ENCODE data around the gene SORCS1.

SORCS1 gene

DNA sequence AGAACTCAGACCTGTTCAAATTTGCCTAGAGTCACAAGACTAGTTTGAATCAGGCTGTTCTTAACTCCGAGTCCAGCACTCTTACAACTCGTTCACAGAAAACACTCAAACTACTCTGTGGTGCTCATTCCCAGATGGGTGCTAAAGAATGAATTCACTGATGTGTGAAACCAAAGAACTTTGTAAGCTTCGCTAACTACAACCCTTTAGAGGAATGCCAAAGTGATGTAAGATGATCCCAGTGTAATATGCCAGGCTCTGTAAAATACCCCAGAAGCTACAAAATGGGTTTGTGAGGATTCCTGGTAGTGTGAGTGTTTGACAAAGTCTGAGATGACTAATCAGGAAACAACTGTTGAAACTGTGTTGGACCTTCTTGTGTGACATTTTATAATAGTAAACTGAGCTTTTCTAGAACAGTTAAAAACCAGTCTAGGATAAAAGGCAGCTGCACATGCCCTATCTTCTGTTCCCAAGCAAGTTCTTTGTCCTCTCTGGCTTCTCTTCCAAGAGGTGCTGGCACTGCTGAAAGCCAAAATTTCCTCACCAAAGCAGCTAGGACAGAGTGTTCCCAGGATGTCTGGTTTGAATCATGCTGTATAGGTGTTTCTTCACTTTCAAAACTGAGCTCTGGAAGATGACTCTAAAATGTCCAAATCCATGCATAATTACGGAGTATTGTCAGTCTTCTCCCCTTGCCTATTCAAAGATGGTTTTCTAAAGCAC lies 527.6 kb downstream of the SORCS1 start:
- DNase-seq = no peak

DNA sequence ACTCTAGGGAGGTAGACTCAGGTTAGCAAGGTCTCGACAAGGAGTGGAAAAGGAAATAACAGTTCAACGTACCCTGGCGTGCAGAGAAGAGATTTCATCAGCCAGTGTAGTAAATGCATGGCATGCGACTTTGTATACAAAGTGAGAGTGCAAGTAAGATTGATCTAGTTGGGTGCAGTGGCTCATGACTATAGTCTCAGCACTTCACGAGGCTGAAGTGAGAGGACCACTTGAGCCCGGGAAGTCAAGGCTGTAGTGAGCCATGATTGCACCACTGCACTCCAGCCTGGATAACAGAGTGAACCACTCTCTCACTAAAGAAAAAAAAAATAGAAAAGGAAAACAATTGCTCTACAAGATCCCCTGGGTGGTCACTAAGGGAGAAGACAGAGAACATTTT lies 528.6 kb downstream of the SORCS1 start:
- DNase-seq = no peak

DNA sequence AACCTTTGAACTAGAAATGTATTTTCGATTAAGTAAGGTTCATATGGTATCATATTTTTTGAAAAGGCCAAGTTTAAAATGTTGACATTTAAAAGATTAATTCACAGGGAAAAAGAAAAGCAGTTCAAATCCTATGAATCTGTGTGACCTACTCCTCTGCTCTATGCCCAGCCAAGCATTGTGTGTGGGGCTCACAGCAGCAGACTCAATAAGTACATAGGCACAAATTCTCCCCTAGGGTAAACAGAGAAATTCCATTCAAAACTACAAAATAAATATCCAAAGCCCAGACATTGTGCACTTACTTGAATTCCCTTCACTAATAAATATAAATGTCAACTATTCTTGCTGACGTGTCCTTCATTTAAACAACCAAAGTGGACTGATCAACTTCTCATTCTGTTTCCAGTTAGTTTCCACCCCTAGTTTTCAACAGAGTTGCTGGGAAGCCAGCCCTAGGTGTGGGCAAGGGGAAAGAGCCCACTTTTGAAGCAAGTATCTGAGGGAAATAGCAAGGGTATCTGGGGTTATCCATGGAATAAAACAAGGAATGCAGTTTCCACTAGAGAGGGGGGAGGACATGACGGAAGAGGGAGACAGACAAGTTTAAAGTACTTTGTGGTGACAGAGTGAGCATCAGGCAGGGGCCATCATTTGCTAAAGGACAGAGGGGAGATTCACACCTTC lies 533.3 kb downstream of the SORCS1 start:
- no peak for DNase-seq

DNA sequence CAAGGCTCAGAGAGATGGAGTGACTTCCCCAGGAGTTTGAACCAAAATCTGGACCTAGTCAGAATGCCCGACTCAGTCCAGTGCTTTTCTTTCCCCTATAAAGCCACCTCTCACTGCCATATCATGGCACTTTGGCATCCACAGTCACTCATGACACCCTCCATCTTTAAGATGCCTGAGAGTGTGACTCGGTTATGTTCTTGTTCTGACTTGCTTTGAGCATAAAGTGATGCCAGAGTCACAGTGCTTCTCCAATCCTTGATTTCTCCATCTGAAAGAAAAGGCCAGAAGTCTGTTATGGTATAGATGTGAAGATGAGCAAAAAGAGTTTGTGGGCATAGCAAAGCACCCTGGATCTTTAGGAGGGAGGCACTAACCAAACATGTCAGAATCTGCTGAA lies 538.1 kb downstream of the SORCS1 start:
- DNase-seq = no peak

DNA sequence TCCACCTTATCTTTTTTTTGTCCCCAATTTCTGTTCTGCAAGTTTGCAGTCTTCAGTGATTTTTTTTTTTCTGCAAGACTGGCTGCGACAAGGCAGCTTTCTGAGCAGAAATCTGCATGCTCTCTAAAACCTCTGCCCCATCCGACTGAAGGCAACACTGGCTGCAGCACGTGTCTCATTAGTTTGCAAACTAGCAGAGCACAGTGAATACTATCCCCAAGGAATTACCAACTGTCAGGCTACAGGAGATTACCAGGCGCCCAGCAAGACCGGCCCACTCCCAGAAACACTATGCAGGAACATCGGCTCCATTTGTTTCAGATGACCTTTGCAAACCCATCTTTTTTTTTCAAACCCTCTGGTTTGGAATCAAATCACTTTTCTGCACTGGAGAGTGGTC lies 538.8 kb downstream of the SORCS1 start:
- DNase-seq = no peak

DNA sequence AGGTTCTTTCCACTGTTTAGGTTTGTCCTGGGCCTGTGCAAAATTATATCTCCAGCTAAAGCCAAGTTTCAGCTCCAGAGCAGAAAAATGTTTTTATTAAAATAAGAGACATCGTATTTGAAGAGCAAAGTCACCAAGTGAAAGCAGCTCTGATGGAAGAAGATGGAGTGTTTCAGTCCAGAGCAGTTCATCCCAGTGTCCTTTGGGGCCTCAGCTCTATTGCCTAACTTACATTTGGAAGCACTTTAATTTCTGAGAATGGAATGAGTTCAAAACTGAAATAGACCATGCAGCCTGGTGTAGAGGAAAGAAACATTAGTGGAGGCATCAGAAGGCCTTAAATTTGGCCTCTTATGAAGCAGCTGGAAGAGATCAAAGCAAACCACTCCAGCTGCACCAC lies 545.2 kb downstream of the SORCS1 start:
- DNase-seq = no peak

DNA sequence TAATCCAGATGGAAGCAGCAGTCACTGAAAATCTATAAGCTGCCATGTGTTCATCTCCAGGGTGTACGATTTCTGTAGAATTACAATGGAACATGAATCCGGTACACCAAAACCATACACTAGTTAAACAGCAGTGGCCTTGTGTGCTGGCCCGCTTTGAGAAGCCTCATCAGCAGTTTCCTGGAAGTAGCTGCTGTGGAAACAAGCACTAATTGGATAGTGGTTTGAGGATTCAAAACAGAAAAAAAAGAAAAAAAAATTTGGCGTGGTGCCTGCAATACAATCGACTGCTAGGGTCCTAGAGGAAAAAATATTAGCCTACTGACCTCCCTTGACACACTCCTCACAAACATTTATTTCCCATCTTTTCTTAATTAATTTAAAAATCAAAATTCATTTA lies 545.9 kb downstream of the SORCS1 start:
- DNase-seq = no peak

DNA sequence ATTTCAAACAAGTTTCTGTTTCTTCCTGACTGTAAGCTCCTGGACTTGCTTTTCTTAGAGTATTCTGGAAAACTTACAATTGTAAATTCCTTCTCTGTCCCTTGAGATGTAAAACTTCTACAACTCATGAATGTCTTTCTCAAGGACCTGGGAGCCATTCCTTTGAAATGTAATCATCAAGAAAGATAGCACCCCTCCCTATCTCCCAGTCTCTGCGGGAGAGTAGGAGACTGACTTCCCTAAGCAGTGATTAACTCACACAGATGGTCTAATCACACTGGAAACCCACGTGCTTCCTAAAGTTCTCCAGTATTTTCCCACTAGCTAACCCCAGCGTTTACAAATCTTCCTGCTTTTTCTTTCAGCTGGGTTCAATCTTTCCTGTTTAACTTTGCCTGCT lies 549.4 kb downstream of the SORCS1 start:
- no peak for DNase-seq

DNA sequence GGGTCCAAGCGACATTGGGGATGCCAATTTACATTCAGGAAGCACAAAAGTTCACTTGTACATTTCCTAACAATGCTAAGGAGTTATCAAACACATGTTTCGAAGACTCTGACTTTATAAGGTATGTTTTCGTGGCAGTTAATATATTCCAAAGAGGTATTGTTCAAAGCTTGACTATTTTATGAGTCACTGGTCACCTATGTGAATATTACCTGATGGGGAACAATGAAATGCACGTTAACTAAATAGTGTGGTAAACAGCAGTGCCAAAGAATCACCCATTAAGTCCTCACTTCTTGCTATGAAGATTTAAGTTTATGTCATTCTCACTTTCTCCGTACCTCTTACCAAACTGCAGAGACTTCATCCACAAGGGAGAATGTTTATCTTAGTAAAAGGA lies 550.2 kb downstream of the SORCS1 start:
- DNase-seq = no peak

DNA sequence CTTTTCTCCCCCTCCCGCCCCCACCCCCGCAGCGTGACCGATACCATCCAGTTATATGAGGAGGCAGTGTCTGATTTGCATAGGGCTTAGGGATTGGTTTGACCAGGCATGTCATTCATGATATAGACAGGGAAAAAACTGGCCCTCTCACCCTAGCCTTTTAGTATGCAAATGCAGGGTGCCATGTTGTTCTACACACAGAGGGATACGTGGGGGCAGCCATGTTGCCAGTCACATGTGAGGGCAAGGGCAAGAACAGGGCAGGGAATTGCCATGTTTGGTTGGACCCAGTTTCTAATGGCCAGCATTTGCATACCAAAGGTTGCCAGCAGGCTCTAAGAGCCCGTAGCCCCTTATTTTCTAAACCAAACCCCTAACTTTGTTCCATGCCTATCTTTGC lies 552.1 kb downstream of the SORCS1 start:
- DNase-seq = no peak

DNA sequence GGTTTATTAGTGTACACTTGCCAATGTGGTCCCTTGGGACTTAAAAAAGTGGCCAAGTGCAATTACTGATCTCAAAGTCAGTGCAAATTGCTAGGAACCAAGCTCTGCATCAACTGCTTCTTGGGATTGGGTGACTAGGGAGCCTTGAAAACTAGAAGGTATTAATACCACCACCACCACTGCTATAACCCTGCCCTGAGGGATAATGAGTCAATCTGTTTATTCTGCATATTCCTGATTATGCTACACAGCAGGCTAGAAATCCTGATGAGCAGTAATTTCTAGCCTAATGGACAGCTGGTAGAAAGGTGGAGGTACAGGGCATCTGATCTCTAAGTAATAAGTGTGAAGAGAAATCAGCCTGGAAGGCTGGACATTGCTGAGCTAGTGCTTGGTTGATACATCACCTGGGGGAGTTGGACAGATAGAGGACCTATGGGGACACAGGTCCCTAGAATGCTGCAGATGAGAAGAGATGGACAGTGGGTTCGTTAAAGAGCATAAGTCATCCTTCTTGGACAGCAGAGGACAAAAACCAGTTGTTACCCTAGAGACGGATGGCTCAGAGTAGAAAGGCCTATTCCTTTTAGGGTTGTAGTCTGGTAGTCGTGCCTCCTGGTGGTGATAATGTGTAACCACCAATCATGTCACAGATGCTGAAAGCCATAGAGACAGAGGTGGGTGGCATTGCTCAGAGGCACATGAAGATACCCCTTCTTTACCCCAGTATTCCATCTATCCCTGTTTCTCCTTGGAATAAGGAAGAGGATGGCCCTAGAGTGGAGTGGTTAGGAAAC lies 554.8 kb downstream of the SORCS1 start:
- no peak for DNase-seq

DNA sequence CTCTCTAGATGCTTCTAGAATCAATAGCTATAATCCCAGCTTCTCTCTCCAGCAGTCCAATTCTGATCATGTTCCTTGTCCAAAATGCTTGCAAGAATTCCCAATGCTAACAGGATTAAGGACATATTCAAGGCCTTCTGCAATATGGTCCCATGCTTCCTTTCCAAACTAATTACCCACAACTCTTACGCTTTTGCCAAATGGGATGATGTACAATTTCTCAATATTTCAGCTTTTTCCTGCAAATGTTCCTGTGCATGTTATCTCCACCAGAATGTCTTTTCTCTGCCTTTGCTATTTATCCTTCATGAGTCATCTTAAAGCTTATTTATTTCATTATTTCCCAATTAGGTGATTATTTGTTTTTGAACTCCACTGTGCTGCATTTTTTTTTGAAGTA lies 556.4 kb downstream of the SORCS1 start:
- no peak for DNase-seq

DNA sequence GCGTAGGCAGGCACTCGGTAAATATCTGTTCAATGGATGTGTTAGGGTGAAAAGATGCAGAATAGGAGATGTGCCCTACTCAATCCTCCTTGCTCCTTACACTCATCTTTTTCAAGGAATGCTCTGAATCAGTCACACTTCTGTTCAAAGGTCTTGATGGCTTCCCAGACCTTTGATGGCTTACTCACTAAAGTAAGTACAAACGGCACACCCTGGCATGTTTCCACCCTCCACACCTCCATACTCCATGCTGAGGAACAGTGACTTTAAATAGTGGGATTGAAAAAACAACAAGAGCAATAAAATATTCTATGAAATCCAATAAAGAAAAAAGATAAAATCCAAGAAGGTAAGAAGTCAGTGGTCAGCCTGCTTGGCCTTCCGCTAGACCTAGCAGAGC lies 569.2 kb downstream of the SORCS1 start:
- DNase-seq = no peak

DNA sequence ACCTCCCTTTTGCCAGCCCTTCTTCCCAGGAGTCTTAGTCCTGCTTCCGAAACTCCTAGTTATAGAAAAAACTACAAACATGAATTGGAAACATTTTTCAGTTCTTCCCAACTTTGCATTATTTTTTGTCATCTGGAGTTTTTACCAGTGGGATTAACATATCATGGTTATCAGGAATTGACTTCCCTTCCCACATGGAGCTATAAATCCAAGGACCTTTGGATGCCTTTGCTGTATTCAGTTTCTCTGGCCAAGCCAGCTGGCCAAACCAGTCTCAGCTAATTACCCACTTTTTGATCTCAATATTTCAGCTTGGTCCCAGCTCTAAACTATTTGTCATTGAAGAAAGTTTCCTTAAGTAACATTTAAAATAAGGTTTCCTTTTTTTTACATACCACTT lies 570.6 kb downstream of the SORCS1 start:
- DNase-seq = no peak

DNA sequence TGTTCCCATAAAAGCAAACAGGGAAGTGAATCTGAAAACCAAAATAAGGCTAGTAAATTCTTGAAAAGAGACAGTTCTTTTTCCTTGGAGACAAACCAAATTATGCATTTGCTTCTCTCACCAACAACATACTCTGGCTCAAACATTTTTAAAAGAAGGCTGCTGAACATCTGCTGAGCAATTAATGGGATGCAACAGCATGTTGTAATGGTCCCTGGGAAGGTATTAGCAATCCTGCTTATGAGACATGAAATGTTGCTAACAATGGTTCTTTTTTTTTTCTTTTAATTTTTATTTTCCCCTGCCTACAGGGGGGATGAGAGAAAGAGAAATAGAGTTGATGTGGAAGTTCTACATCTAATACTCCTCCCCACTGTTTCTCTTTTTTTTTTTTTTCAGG lies 572.1 kb downstream of the SORCS1 start:
- DNase-seq = no peak

DNA sequence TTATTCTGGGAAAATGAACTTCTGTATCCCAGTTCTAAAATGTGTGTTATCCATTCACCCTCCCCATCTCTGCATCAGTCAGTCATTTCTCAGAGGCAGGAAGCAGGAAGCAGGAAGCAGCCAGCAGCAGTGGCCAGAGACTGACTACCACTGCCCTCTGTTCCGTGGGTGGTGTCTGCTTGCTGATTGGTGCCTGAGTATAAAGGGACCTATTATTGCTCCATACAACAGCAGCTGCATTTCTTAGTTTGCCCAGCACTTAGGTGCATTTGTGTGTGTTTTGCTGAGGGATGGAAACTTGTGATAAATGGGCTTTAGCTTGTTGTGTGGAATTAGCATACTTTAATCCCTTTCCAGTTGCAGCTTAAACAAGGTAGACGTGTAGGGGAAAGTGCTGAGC lies 582.2 kb downstream of the SORCS1 start:
- no peak for DNase-seq

DNA sequence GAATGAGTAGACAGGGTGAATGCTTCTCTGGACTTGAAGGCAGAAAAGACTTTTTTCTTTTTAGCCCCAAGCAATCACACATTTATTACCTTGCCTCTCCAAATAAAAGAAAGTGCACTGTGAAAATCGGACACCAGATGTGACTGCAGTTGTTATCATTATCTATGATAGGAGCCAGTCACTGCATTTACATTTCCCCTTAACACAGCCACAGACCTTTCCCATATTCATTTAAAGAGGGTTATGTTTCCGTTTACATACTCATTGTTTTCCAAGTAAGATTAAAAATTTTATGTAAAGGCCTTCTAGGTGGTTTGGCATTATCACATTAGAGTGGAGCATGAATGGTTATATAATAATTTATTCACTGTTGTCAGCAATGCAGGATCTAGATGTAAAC lies 586.8 kb downstream of the SORCS1 start:
- DNase-seq = no peak

DNA sequence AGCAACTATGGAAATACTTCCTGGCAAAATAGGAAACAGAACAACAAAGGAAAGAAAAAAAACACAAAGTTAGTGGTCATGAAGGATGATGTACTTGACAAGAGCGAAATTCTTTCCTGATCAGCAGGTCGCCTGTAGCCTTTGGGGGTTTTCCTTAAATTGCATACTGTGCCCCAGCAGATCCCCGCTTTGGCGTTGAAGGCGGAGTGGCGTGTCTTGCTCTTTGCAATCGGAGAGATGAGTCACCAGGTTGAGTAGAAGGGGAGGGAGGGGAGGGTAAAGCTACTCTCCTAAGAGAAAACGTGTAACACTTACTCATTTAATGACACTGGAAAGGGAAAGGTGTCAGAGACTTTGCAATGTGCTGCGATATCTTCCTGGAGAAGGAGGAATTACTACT lies 587.2 kb downstream of the SORCS1 start:
- DNase-seq = no peak

DNA sequence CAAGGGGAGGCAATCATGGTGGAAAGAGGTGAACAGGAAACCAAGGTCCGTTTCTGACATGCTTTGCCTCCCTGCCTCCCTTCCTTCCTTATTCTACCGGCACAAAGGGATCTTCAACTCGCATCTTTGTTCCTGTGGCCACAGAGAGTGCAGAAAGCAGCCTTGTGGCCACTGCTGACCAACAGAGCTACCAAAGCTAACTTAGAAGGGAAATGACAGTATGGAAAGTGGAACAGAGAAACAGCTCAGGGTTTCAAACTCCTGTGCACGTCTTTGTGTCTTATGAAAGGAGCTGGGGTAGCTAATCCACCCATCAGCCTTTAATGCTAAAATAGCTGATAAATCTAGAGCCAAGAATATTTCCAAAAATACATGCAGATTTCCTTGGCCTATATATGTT lies 588.0 kb downstream of the SORCS1 start:
- no peak for DNase-seq

DNA sequence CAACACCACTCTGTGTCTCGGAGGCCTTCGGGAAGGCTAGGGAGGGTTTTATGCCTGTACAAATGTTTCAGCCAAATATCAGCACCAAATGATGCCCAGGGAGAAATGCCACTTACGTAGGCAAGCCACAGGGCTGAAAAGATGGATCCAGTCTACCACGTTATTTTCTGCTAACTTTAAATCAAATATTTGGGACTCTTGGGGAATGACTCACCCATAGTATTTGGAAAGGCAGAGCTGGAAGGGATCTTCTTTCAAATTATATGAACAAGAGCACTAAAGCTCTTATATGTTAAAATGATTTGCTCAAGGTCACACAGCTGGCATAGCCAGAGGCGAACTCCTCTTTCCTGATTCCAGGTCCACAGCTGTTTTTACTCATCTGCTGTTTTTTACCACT lies 591.4 kb downstream of the SORCS1 start:
- DNase-seq = no peak

DNA sequence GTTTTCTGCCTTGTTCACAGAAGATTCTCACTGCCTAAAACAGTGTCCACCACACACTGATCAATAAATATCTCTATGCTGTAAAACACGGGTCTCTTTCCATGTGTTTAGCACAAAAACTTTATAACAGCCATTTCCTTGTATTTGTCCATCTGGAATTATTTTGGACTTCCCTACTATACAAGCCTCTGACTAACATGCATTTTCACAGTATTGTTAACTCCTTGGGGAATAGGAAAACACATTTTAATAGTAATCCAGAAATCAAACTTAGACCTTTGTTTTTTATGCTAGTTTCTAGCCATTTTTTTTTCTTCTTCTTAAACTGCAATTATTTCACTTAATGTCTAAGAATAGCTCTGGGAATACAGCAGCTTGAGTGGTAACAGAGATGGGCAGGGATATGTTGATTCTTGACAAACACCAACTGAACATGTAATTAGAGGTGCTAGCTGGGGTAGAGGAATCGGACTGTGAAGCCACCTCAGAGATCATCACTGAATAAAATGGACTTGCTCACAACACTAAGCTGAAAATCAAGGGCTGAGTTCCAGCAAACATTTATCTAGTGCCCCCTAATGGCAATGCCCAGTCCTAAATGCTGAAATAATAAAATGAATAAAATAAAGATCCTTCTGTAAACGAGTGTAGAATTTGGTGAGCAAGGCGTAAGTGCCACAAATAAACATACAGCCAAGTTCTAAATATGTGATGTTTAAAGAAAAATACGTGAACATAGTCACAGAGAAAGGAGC lies 593.1 kb downstream of the SORCS1 start:
- DNase-seq = no peak

DNA sequence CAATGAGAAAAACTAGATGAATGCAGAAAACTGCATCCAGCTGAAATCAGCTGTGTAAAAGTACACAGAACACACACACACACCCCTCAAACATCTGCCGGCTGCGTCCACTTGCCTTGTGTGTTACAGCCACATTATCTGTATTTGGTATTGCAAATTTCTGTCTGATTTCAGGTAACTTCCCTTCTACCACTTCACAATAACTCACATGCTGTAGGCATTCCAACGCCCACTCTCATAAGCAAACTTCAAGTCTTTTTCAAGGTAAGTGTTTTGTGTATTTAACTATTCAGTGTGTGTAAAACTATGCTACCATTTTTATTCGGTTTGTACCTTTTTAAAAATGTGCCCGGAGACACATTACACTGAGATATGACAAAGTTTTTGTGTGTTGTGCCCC lies 594.2 kb downstream of the SORCS1 start:
- DNase-seq = no peak

DNA sequence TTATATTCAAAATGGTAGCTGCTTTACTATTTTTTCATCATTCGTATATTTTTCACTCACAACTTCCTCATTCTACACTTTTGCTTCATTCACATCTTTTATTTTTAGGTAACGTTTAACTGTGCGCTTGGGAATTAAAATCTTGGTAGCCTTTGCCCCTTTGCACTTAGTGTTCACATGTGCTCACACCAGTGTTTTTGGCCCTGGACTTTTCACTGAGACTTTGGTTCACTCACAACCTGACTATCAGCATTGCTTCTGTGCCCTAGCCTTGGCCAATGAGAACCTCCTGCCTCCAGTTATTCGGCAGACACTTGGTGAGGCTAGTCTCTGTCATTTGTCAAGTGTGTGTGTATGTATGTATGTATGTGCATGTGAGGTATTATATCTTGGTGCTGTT lies 596.9 kb downstream of the SORCS1 start:
- DNase-seq = no peak

All from DMS 273 treated with DMSO at 0.1 percent for 48 hours (cell line).